HFFc6 (cell line): ENCODE data around the gene SPOCK1. TPM values are rescaled to one million over a fixed set of nuclear protein-coding genes. Genes with fewer than 3 reads are reported as not detected.
A peak's percentile ranks its signal among the peaks of the same experiment; 100 is the strongest.

Experiments used
- DNase-seq: peaks from one replicate; pipeline ENCODE4 v3.0.0-alpha.2; 2018
- H3K27ac Mint-ChIP-seq: 2 replicates; pipeline ENCODE4 v1.8.0; 2020; ENCODE audit warnings: mild to moderate bottlenecking, mixed read lengths
- H3K27me3 Mint-ChIP-seq: 2 replicates; pipeline ENCODE4 v1.8.0; 2021; ENCODE audit warnings: mild to moderate bottlenecking, moderate library complexity, mixed read lengths; ENCODE audit not compliant: insufficient read depth
- H3K36me3 Mint-ChIP-seq: 2 replicates; pipeline ENCODE4 v1.8.0; 2021; ENCODE audit warnings: low read depth, mixed read lengths
- H3K4me1 Mint-ChIP-seq: 2 replicates; pipeline ENCODE4 v1.8.0; 2020; ENCODE audit warnings: low read depth, mixed read lengths
- H3K4me3 Mint-ChIP-seq: 2 replicates; pipeline ENCODE4 v1.8.0; 2020; ENCODE audit warnings: mild to moderate bottlenecking, moderate library complexity, mixed read lengths
- H3K9me3 Mint-ChIP-seq: 2 replicates; pipeline ENCODE4 v1.8.0; 2020; ENCODE audit warnings: mild to moderate bottlenecking, mixed read lengths
- total RNA-seq, 6 experiments: library from RNA; stranded (reverse); fragmentation: NEBNext Ultra II Directional; extraction: Animal tissue kit (Norgen Biotek cat#: 25700); gene quantifications; 2 replicates in 1 of 6; 3 replicates in 5 of 6; pipeline ENCODE4 v1.2.3, GENCODE V29; 2021
- TF ChIP-seq, protein P1 (sequence below): fragments of 200-600 bp; sonication (generic); IDR thresholded peaks from 2 replicates; pipeline ENCODE4 v1.5.0; 2021; ENCODE audit warnings: antibody characterized with exemption, mild to moderate bottlenecking

The SPOCK1 gene
- total RNA-seq, 6 experiments from 2014 or later: 111 to 170 (median 125) TPM

GRCh38 chr5:137054335-137054734 lies 444.8 kb downstream of the SPOCK1 start:
- Mint-ChIP-seq H3K4me3 (no peak overlapping the region), H3K27me3 (no peaks in the 10 kb centered on the region), H3K9me3 (no peaks in the 10 kb centered on the region), H3K4me1 (no peaks in the 10 kb centered on the region; the same call in 1 of the 2 replicates), H3K27ac (no peak overlapping the region), H3K36me3 (no peaks in the 10 kb centered on the region)
- TF ChIP-seq, protein P1, sequence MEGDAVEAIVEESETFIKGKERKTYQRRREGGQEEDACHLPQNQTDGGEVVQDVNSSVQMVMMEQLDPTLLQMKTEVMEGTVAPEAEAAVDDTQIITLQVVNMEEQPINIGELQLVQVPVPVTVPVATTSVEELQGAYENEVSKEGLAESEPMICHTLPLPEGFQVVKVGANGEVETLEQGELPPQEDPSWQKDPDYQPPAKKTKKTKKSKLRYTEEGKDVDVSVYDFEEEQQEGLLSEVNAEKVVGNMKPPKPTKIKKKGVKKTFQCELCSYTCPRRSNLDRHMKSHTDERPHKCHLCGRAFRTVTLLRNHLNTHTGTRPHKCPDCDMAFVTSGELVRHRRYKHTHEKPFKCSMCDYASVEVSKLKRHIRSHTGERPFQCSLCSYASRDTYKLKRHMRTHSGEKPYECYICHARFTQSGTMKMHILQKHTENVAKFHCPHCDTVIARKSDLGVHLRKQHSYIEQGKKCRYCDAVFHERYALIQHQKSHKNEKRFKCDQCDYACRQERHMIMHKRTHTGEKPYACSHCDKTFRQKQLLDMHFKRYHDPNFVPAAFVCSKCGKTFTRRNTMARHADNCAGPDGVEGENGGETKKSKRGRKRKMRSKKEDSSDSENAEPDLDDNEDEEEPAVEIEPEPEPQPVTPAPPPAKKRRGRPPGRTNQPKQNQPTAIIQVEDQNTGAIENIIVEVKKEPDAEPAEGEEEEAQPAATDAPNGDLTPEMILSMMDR: no peak
- no peak for DNase-seq

GRCh38 chr5:137051161-137051560 lies 448.0 kb downstream of the SPOCK1 start:
- TF ChIP-seq, protein P1: peak; percentile 66
- Mint-ChIP-seq H3K4me1 (no peaks in the 10 kb centered on the region; the same call in 1 of the 2 replicates), H3K36me3 (no peaks in the 10 kb centered on the region), H3K4me3 (no peak overlapping the region), H3K9me3 (no peaks in the 10 kb centered on the region), H3K27me3 (no peaks in the 10 kb centered on the region), H3K27ac (no peak overlapping the region)
- peak; percentile 31 for DNase-seq

- no peak overlapping the region for H3K4me3 Mint-ChIP-seq
- H3K27ac Mint-ChIP-seq: no peak overlapping the region
- H3K36me3 Mint-ChIP-seq: no peaks in the 10 kb centered on the region; the same call in 1 of the 2 replicates
- H3K27me3 Mint-ChIP-seq: peaks cover 1% of the 10 kb centered on the region
- DNase-seq: no peak
- TF ChIP-seq, protein P1: no peak
- peaks cover 33% of the 10 kb centered on the region for H3K4me1 Mint-ChIP-seq
- no peaks in the 10 kb centered on the region for H3K9me3 Mint-ChIP-seq
These were observed 458.3 kb downstream of the SPOCK1 start for GRCh38 chr5:137040641-137041340.

- TF ChIP-seq, protein P1: no peak
- Mint-ChIP-seq H3K27ac (no peak overlapping the region), H3K27me3 (peaks cover 1% of the 10 kb centered on the region), H3K9me3 (no peaks in the 10 kb centered on the region), H3K4me3 (no peak overlapping the region), H3K36me3 (no peaks in the 10 kb centered on the region; the same call in 1 of the 2 replicates), H3K4me1 (peaks cover 41% of the 10 kb centered on the region)
- DNase-seq: no peak
These were observed 459.1 kb downstream of the SPOCK1 start for GRCh38 chr5:137040024-137040423.

DNA sequence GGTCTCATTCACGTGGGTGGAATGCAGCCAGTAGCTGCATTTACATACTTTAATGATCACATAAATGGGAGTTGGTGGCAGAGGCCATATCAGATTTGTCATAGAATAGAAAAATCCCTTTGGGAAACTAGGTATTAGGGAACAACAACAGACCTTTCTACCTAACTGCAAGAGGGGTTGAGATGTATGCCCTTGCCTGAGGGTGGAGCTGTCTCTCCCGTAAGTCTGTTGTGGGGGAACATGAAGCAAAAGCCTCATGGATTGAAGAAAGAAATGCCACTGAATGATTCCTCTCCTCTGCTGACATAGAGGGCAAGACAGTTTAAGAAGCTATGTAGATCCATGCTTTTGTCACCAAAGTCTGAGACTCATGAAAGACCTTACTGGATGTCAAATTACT lies 461.3 kb downstream of the SPOCK1 start:
- Mint-ChIP-seq H3K36me3 (no peaks in the 10 kb centered on the region; the same call in 1 of the 2 replicates), H3K27me3 (peaks cover 1% of the 10 kb centered on the region), H3K4me1 (peaks cover 42% of the 10 kb centered on the region), H3K27ac (no peak overlapping the region), H3K9me3 (no peaks in the 10 kb centered on the region), H3K4me3 (no peak overlapping the region)
- TF ChIP-seq, protein P1: no peak
- DNase-seq: no peak
